Panc1 (cell line): ENCODE results near the gene TUB. TPM values are rescaled to one million over a fixed set of nuclear protein-coding genes. Genes with fewer than 3 reads are reported as not detected.

Source experiments
- ATAC-seq: fragments of 200-7000 bp; cut with Tn5 transposase; 2 replicates; pipeline ENCODE4 v1.9.1; 2020; ENCODE audit warnings: mild to moderate bottlenecking, moderate library complexity
- BruUV-seq: library from RNA; stranded (reverse); fragments of 400-500 nt; replicated peaks from 2 replicates; lab custom pipeline; 2021; lab: Mats Ljungman, UMichigan
- CTCF ChIA-PET: fragments of 300-600 bp; sonication (Branson Sonifier 250); formaldehyde crosslinking; loops from one replicate; lab custom pipeline; 2022; ENCODE audit warnings: antibody characterized with exemption; lab: Charles Lee
- POLR2A ChIA-PET: fragments of 300-600 bp; sonication (Branson Sonifier 250); formaldehyde crosslinking; loops from one replicate; lab custom pipeline; 2022; ENCODE audit warnings: antibody characterized with exemption; lab: Charles Lee
- DNase-seq: peaks from one replicate; pipeline ENCODE4 v3.0.0-alpha.2; 2010; ENCODE audit warnings: low read depth, low spot score
- H3K27ac ChIP-seq: 2 replicates; pipeline ENCODE4 v1.5.1; 2011; ENCODE audit warnings: mild to moderate bottlenecking, low read length, inconsistent platforms
- H3K27me3 ChIP-seq: fragments of 200-500 bp; sonication (Bioruptor generic); 2 replicates; pipeline ENCODE4 v1.6.0; 2014; ENCODE audit warnings: low read length, inconsistent platforms; ENCODE audit not compliant: control insufficient read depth, insufficient read depth
- H3K36me3 ChIP-seq: fragments of 200-500 bp; sonication (Bioruptor generic); 2 replicates; pipeline ENCODE4 v1.5.1; 2014; ENCODE audit warnings: inconsistent platforms, mild to moderate bottlenecking, low read length, moderate library complexity; ENCODE audit not compliant: control insufficient read depth, insufficient read depth
- H3K4me1 ChIP-seq: 2 replicates; pipeline ENCODE4 v1.5.1; 2011; ENCODE audit warnings: inconsistent platforms, mild to moderate bottlenecking, low read length, moderate library complexity; ENCODE audit not compliant: control insufficient read depth, insufficient read depth
- H3K4me3 ChIP-seq, 2 experiments: 2 replicates each; pipeline ENCODE4 v1.5.1; 2011 to 2012; ENCODE audit warnings: low read depth in 2 of 2, low read length in 2 of 2, mild to moderate bottlenecking in 2 of 2, inconsistent platforms in 1 of 2, moderate library complexity in 1 of 2
- H3K9me3 ChIP-seq: fragments of 200-500 bp; sonication (Bioruptor generic); 2 replicates; pipeline ENCODE4 v1.5.1; 2014; ENCODE audit warnings: low read depth, mild to moderate bottlenecking, inconsistent platforms, low read length, moderate library complexity; ENCODE audit not compliant: control insufficient read depth, insufficient read depth
- POLR2AphosphoS5 ChIP-seq: IDR thresholded peaks from 2 replicates; pipeline ENCODE4 v1.6.1; 2012; ENCODE audit warnings: mild to moderate bottlenecking, low read depth, low read length, moderate library complexity
- SIN3A ChIP-seq: IDR thresholded peaks from 2 replicates; pipeline ENCODE4 v1.6.1; 2012; ENCODE audit warnings: low read depth, mild to moderate bottlenecking, low read length, moderate library complexity, borderline replicate concordance; ENCODE audit not compliant: insufficient read depth
- TCF7L2 ChIP-seq: IDR thresholded peaks from 2 replicates; pipeline ENCODE4 v1.6.1; 2011; ENCODE audit warnings: mild to moderate bottlenecking, low read depth, low read length, inconsistent platforms
- in situ Hi-C: cut with HindIII; loops from 2 replicates; pipeline ENCODE4 v1.10.0; 2016; ENCODE audit warnings: low sequenced_read_pairs, low pct_unique_long_range_greater_than_20kb
- intact Hi-C: fragments of 100-400 bp; cut with micrococcal nuclease; formaldehyde crosslinking; loops from one replicate; pipeline ENCODE4 v1.10.0; 2022; ENCODE audit not compliant: unreplicated experiment
- total RNA-seq: library from RNA; stranded (reverse); gene quantifications from one replicate; pipeline ENCODE4 v1.2.1, GENCODE V29; 2021; ENCODE audit not compliant: unreplicated experiment
- TF ChIP-seq, protein P1 (sequence below), 2 experiments: IDR thresholded peaks; 2 replicates each; pipeline ENCODE4 v1.6.1; 2011 to 2012; ENCODE audit warnings: low read depth in 2 of 2, control low read depth in 1 of 2, low read length in 1 of 2, mild to moderate bottlenecking in 1 of 2, moderate library complexity in 1 of 2; ENCODE audit not compliant: insufficient read depth in 1 of 2
- TF ChIP-seq, protein P2 (sequence below): fragments of 450-650 bp; IDR thresholded peaks from 2 replicates; pipeline ENCODE4 v1.5.1; 2017; ENCODE audit warnings: mild to moderate bottlenecking

Gene TUB
- total RNA-seq, 1 experiment from 2014 or later = 4.3 TPM

DNA sequence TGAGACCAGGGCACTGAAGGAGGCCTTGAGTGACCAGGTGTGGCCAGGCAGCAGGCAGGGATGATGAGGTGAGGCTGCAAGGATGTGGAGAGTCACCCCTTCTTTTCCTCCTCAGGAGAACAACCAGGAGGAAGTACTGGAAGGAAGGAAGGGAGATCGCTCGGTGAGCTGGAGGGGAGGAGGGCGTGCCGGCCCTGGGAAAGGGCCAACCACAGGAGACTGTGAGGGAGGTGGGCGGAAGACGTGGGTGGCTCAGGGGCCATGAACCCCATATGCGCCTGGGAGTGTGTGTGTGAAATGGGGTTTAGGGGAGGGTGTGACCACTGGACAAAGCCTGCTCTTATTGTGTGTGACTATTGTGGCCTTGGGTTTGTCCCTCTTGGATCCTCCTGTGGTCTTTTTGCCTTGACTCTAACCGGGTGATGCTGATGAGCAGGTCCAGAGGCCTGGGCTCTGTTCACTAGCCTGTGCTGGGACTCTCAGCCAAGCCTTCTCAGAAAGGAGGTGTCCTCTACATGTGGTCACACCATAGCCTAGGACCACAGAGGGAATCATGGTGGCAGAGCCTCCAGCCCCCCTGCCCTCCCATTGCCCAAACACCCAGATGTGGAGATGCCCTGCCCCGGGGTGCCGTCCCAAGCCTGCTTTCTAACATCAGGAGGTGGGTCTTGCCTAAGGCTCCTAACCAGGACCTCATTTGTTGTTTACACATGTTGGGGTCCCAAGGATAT lies 41.3 kb upstream of the TUB start:
- peaks cover 6% of the 10 kb centered on the region for H3K27me3 ChIP-seq
- no peaks in the 10 kb centered on the region for H3K4me1 ChIP-seq
- POLR2A ChIA-PET = no interaction called here
- BruUV-seq = no TSS peak
- H3K27ac ChIP-seq = no peak overlapping the region
- CTCF ChIA-PET = no interaction called here
- DNase-seq (no peak), ATAC-seq (no peak)
- intact Hi-C loops (no loop called here), in situ Hi-C loops (no loop called here)
- no peaks in the 10 kb centered on the region for H3K9me3 ChIP-seq
- no peaks in the 10 kb centered on the region for H3K36me3 ChIP-seq
- no peak overlapping the region for H3K4me3 ChIP-seq
- no peak for TF ChIP-seq SIN3A
- TF ChIP-seq, protein P1, sequence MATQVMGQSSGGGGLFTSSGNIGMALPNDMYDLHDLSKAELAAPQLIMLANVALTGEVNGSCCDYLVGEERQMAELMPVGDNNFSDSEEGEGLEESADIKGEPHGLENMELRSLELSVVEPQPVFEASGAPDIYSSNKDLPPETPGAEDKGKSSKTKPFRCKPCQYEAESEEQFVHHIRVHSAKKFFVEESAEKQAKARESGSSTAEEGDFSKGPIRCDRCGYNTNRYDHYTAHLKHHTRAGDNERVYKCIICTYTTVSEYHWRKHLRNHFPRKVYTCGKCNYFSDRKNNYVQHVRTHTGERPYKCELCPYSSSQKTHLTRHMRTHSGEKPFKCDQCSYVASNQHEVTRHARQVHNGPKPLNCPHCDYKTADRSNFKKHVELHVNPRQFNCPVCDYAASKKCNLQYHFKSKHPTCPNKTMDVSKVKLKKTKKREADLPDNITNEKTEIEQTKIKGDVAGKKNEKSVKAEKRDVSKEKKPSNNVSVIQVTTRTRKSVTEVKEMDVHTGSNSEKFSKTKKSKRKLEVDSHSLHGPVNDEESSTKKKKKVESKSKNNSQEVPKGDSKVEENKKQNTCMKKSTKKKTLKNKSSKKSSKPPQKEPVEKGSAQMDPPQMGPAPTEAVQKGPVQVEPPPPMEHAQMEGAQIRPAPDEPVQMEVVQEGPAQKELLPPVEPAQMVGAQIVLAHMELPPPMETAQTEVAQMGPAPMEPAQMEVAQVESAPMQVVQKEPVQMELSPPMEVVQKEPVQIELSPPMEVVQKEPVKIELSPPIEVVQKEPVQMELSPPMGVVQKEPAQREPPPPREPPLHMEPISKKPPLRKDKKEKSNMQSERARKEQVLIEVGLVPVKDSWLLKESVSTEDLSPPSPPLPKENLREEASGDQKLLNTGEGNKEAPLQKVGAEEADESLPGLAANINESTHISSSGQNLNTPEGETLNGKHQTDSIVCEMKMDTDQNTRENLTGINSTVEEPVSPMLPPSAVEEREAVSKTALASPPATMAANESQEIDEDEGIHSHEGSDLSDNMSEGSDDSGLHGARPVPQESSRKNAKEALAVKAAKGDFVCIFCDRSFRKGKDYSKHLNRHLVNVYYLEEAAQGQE (IDR thresholded peaks at IDR 0.05; ENCODE audit: insufficient read depth in 1 of 2, low read depth in 2 of 2, low read length in 1 of 2) = no peak
- TF ChIP-seq, protein P2, sequence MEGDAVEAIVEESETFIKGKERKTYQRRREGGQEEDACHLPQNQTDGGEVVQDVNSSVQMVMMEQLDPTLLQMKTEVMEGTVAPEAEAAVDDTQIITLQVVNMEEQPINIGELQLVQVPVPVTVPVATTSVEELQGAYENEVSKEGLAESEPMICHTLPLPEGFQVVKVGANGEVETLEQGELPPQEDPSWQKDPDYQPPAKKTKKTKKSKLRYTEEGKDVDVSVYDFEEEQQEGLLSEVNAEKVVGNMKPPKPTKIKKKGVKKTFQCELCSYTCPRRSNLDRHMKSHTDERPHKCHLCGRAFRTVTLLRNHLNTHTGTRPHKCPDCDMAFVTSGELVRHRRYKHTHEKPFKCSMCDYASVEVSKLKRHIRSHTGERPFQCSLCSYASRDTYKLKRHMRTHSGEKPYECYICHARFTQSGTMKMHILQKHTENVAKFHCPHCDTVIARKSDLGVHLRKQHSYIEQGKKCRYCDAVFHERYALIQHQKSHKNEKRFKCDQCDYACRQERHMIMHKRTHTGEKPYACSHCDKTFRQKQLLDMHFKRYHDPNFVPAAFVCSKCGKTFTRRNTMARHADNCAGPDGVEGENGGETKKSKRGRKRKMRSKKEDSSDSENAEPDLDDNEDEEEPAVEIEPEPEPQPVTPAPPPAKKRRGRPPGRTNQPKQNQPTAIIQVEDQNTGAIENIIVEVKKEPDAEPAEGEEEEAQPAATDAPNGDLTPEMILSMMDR = no peak
- no peak for TF ChIP-seq POLR2AphosphoS5
- TF ChIP-seq TCF7L2 = no peak

DNA sequence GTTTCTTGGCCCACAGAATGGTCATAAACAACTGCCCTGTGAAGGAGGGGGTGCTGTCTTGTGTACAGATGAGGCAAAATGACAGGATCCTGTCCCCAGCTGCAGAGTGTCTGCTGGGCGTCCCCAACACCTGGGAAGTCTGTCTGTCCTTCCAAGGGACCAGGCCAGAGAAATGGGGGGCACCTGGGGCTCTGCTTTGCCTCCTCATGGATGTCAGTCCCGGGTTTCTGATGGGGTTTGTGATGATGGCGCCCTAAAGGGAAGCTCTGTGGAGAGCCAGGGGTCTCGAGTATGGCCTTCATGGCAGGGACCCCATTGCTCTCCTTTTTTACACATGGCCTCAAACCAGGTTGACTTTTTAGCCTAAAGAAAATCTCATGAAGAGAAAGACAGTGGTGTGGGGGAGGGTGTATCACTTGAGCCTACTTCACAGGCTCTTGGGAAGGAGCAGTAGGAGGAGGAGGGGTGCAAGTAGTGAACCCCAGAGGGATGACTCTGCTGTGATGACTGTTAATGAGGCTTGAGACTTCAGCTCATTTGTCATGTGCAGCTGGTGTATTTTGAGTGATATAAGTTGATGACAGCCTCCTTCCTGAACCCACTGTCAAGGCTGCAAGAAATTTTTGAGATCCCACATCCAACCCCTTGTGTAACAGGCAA lies 40.6 kb upstream of the TUB start:
- in situ Hi-C loops (no loop called here), intact Hi-C loops (no loop called here)
- ATAC-seq (no peak), DNase-seq (no peak)
- Histone ChIP-seq H3K9me3 (no peaks in the 10 kb centered on the region), H3K4me1 (no peaks in the 10 kb centered on the region), H3K27ac (no peak overlapping the region), H3K36me3 (no peaks in the 10 kb centered on the region), H3K27me3 (peaks cover 6% of the 10 kb centered on the region), H3K4me3 (no peak overlapping the region)
- TF ChIP-seq POLR2AphosphoS5 (no peak), SIN3A (no peak), TCF7L2 (no peak)
- TF ChIP-seq, protein P1 (IDR thresholded peaks at IDR 0.05; ENCODE audit: insufficient read depth in 1 of 2, low read depth in 2 of 2, low read length in 1 of 2) = no peak
- TF ChIP-seq, protein P2 = no peak
- ChIA-PET CTCF (no interaction called here), POLR2A (no interaction called here)
- no TSS peak for BruUV-seq
